Neural cell (in vitro differentiated cells): ENCODE results near the gene SETD1A. TPM values are rescaled to one million over a fixed set of nuclear protein-coding genes. Genes with fewer than 3 reads are reported as not detected.

Source experiments
- H2AFZ ChIP-seq: fragments of 200-600, 300-800 bp; sonication (generic), shearing (Covaris generic); 2 replicates; pipeline ENCODE4 v1.6.0; 2014; ENCODE audit warnings: low read depth, mild to moderate bottlenecking, antibody characterized with exemption, low read length, moderate library complexity
- H3F3A ChIP-seq: fragments of 200-600 bp; shearing (Covaris generic); 2 replicates; pipeline ENCODE4 v1.6.1; 2016; ENCODE audit warnings: mild to moderate bottlenecking, moderate library complexity, mixed read lengths, antibody characterized with exemption, low read length; ENCODE audit not compliant: insufficient read depth, poor library complexity, severe bottlenecking
- H3K27ac ChIP-seq: fragments of 200-600, 300-800 bp; sonication (generic), shearing (Covaris generic); 2 replicates; pipeline ENCODE4 v1.5.1; 2014; ENCODE audit warnings: mild to moderate bottlenecking, low read length, moderate library complexity
- H3K27me3 ChIP-seq: fragments of 300-800, 200-600 bp; sonication (generic), shearing (Covaris generic); 2 replicates; pipeline ENCODE4 v1.6.0; 2014; ENCODE audit warnings: mild to moderate bottlenecking, low read depth, low read length, moderate library complexity; ENCODE audit not compliant: insufficient read depth
- H3K36me3 ChIP-seq: fragments of 300-800, 200-600 bp; sonication (generic), shearing (Covaris generic); 2 replicates; pipeline ENCODE4 v1.5.1; 2014; ENCODE audit warnings: mild to moderate bottlenecking, antibody characterized with exemption, low read length, moderate library complexity; ENCODE audit not compliant: insufficient read depth
- H3K4me2 ChIP-seq: fragments of 300-800, 200-600 bp; sonication (generic), shearing (Covaris generic); 2 replicates; pipeline ENCODE4 v1.6.0; 2014; ENCODE audit warnings: mild to moderate bottlenecking, low read length
- H3K4me3 ChIP-seq: fragments of 300-800, 200-600 bp; sonication (generic), shearing (Covaris generic); 2 replicates; pipeline ENCODE4 v1.5.1; 2014; ENCODE audit warnings: mild to moderate bottlenecking, low read length, moderate library complexity
- H3K79me2 ChIP-seq: fragments of 200-600 bp; shearing (Covaris generic); replicated peaks from 2 replicates; pipeline ENCODE4 v1.6.0; 2014; ENCODE audit warnings: mild to moderate bottlenecking, low read length, moderate library complexity; ENCODE audit not compliant: insufficient read depth
- H3K9ac ChIP-seq: fragments of 300-800, 200-600 bp; sonication (generic), shearing (Covaris generic); 2 replicates; pipeline ENCODE4 v1.6.1; 2016; ENCODE audit warnings: mild to moderate bottlenecking, low read length, mixed read lengths
- H3K9me2 ChIP-seq: fragments of 200-600 bp; shearing (Covaris generic); 2 replicates; pipeline ENCODE4 v1.6.1; 2016; ENCODE audit warnings: mild to moderate bottlenecking, low read length, mixed read lengths; ENCODE audit not compliant: insufficient read depth
- H3K9me3 ChIP-seq: fragments of 200-600, 300-800 bp; sonication (generic), shearing (Covaris generic); 2 replicates; pipeline ENCODE4 v1.6.1; 2016; ENCODE audit warnings: mild to moderate bottlenecking, mixed run types, low read length, moderate library complexity, mixed read lengths
- H4K20me1 ChIP-seq: fragments of 200-600 bp; shearing (Covaris generic); 2 replicates; pipeline ENCODE4 v1.6.1; 2016; ENCODE audit warnings: mild to moderate bottlenecking, mixed run types; ENCODE audit not compliant: insufficient read depth
- CTCF ChIP-seq: fragments of 450-650 bp; IDR thresholded peaks from 2 replicates; pipeline ENCODE4 v1.5.1; 2014; ENCODE audit warnings: antibody characterized with exemption, mild to moderate bottlenecking, moderate library complexity; ENCODE audit not compliant: poor library complexity, severe bottlenecking
- EP300 ChIP-seq: fragments of 450-650 bp; conservative IDR thresholded peaks from 2 replicates; pipeline ENCODE4 v1.6.1; 2014; ENCODE audit warnings: antibody characterized with exemption, mild to moderate bottlenecking, moderate library complexity; ENCODE audit not compliant: poor library complexity, severe bottlenecking
- EZH2 ChIP-seq: fragments of 200-600, 300-800 bp; shearing (Covaris generic), sonication (generic); IDR thresholded peaks from 2 replicates; pipeline ENCODE4 v1.6.1; 2014; ENCODE audit warnings: antibody characterized with exemption, low read length, borderline replicate concordance, mild to moderate bottlenecking; ENCODE audit not compliant: insufficient read depth, poor library complexity, severe bottlenecking
- MXI1 ChIP-seq: fragments of 450-650 bp; conservative IDR thresholded peaks from 2 replicates; pipeline ENCODE4 v1.6.1; 2014; ENCODE audit warnings: antibody characterized with exemption, mild to moderate bottlenecking; ENCODE audit not compliant: poor library complexity, severe bottlenecking
- POLR2AphosphoS5 ChIP-seq: IDR thresholded peaks from 2 replicates; pipeline ENCODE4 v1.6.1; 2012
- RAD21 ChIP-seq: fragments of 450-650 bp; conservative IDR thresholded peaks from 2 replicates; pipeline ENCODE4 v1.6.1; 2014; ENCODE audit warnings: antibody characterized with exemption, mild to moderate bottlenecking, moderate library complexity
- REST ChIP-seq: IDR thresholded peaks from 2 replicates; pipeline ENCODE4 v1.6.1; 2012; ENCODE audit warnings: borderline replicate concordance
- SMC3 ChIP-seq: fragments of 450-650 bp; conservative IDR thresholded peaks from 2 replicates; pipeline ENCODE4 v1.6.1; 2014; ENCODE audit warnings: antibody characterized with exemption, mild to moderate bottlenecking, moderate library complexity; ENCODE audit not compliant: poor library complexity
- TAF1 ChIP-seq: IDR thresholded peaks from 2 replicates; pipeline ENCODE4 v1.6.1; 2012; ENCODE audit warnings: low read depth
- polyA plus RNA-seq: library from polyadenylated mRNA; depleted of rRNA; stranded (reverse); fragments of >200 nt; gene quantifications from 2 replicates; pipeline ENCODE4 v1.2.3, GENCODE V29; 2014

Gene SETD1A
- polyA plus RNA-seq, 1 donor from 2014 or later: 1.4 TPM

GRCh38 chr16:30980959-30981358 is 23.4 kb downstream of the SETD1A start:
- no peaks in the 10 kb centered on the region for H3K9me2 ChIP-seq
- H3K36me3 ChIP-seq: no peaks in the 10 kb centered on the region
- no peak overlapping the region for H3K9ac ChIP-seq
- no peaks in the 10 kb centered on the region for H3K27me3 ChIP-seq
- no peaks in the 10 kb centered on the region for H3F3A ChIP-seq
- no peak overlapping the region for H2AFZ ChIP-seq
- TF ChIP-seq REST (no peak), TAF1 (no peak), EP300 (no peak), MXI1 (no peak), EZH2 (no peak), SMC3 (no peak), RAD21 (no peak), CTCF (no peak), POLR2AphosphoS5 (no peak)
- no peaks in the 10 kb centered on the region for H3K79me2 ChIP-seq
- H3K4me2 ChIP-seq: no peak overlapping the region
- H3K27ac ChIP-seq: no peak overlapping the region
- H3K4me3 ChIP-seq: no peak overlapping the region
- no peaks in the 10 kb centered on the region for H4K20me1 ChIP-seq
- no peaks in the 10 kb centered on the region for H3K9me3 ChIP-seq

- Histone ChIP-seq H3K36me3 (no peaks in the 10 kb centered on the region), H3K27me3 (no peaks in the 10 kb centered on the region), H3K9me3 (no peaks in the 10 kb centered on the region), H3K27ac (no peak overlapping the region), H3K9me2 (no peaks in the 10 kb centered on the region), H3K9ac (no peak overlapping the region), H3F3A (no peaks in the 10 kb centered on the region), H4K20me1 (no peaks in the 10 kb centered on the region), H3K79me2 (no peaks in the 10 kb centered on the region), H3K4me2 (no peak overlapping the region), H3K4me3 (no peak overlapping the region), H2AFZ (no peak overlapping the region)
- TF ChIP-seq EP300: no peak
- TF ChIP-seq REST: no peak
- no peak for TF ChIP-seq EZH2
- TF ChIP-seq MXI1: no peak
- no peak for TF ChIP-seq SMC3
Measured at GRCh38 chr16:30982548-30983288, 25.2 kb downstream of the SETD1A start.
